ENCODE results near the gene UNC5C.

Gene UNC5C

GRCh38 chr4:95124906-95125504 lies 423.8 kb downstream of the UNC5C start:
- Histone ChIP-seq H3K27me3 (ENCODE audit: insufficient read depth, low read depth) (no peaks in the 10 kb centered on the region), H3K79me2 (ENCODE audit: insufficient read depth, low read depth) (no peaks in the 10 kb centered on the region), H4K20me1 (ENCODE audit: insufficient read depth) (no peaks in the 10 kb centered on the region), H2AFZ (ENCODE audit: low read depth) (no peak overlapping the region), H3K4me1 (ENCODE audit: low read depth, poor library complexity, severe bottlenecking) (no peaks in the 10 kb centered on the region), H3K9ac (no peak overlapping the region), H3K4me3 (IDR thresholded peaks at IDR 0.05; ENCODE audit: insufficient read depth, low read depth, low read length) (no peak overlapping the region), H3K27ac (no peak overlapping the region), H3K36me3 (ENCODE audit: insufficient read depth) (no peaks in the 10 kb centered on the region), H3K4me2 (no peak overlapping the region)
- peak; percentile 72 for TF ChIP-seq CTCF (conservative IDR thresholded peaks at IDR 0.05; ENCODE audit: low read depth, low read length)

- no peak for TF ChIP-seq CTCF (conservative IDR thresholded peaks at IDR 0.05; ENCODE audit: low read depth, low read length)
- Histone ChIP-seq H3K4me1 (ENCODE audit: low read depth, poor library complexity, severe bottlenecking) (no peaks in the 10 kb centered on the region), H3K27ac (no peak overlapping the region), H3K27me3 (ENCODE audit: insufficient read depth, low read depth) (no peaks in the 10 kb centered on the region), H3K9ac (no peak overlapping the region), H2AFZ (ENCODE audit: low read depth) (no peak overlapping the region), H3K79me2 (ENCODE audit: insufficient read depth, low read depth) (no peaks in the 10 kb centered on the region), H3K4me2 (no peak overlapping the region), H4K20me1 (ENCODE audit: insufficient read depth) (no peaks in the 10 kb centered on the region), H3K4me3 (IDR thresholded peaks at IDR 0.05; ENCODE audit: insufficient read depth, low read depth, low read length) (no peak overlapping the region), H3K36me3 (ENCODE audit: insufficient read depth) (no peaks in the 10 kb centered on the region)
Observed at GRCh38 chr4:95122001-95122400, 426.8 kb downstream of the UNC5C start.

GRCh38 chr4:95120456-95120855 lies 428.3 kb downstream of the UNC5C start:
- Histone ChIP-seq H3K79me2 (ENCODE audit: insufficient read depth, low read depth) (no peaks in the 10 kb centered on the region), H2AFZ (ENCODE audit: low read depth) (no peak overlapping the region), H4K20me1 (ENCODE audit: insufficient read depth) (no peaks in the 10 kb centered on the region), H3K9ac (no peak overlapping the region), H3K4me1 (ENCODE audit: low read depth, poor library complexity, severe bottlenecking) (no peaks in the 10 kb centered on the region), H3K27ac (no peak overlapping the region), H3K4me3 (IDR thresholded peaks at IDR 0.05; ENCODE audit: insufficient read depth, low read depth, low read length) (no peak overlapping the region), H3K36me3 (ENCODE audit: insufficient read depth) (no peaks in the 10 kb centered on the region), H3K4me2 (no peak overlapping the region), H3K27me3 (ENCODE audit: insufficient read depth, low read depth) (no peaks in the 10 kb centered on the region)
- no peak for TF ChIP-seq CTCF (conservative IDR thresholded peaks at IDR 0.05; ENCODE audit: low read depth, low read length)

GRCh38 chr4:95118497-95118896 lies 430.3 kb downstream of the UNC5C start:
- H3K4me1 ChIP-seq (ENCODE audit: low read depth, poor library complexity, severe bottlenecking) = no peaks in the 10 kb centered on the region
- no peak for TF ChIP-seq CTCF (conservative IDR thresholded peaks at IDR 0.05; ENCODE audit: low read depth, low read length)
- no peaks in the 10 kb centered on the region for H3K27me3 ChIP-seq (ENCODE audit: insufficient read depth, low read depth)
- no peak overlapping the region for H3K9ac ChIP-seq
- H3K4me3 ChIP-seq (IDR thresholded peaks at IDR 0.05; ENCODE audit: insufficient read depth, low read depth, low read length) = no peak overlapping the region
- no peaks in the 10 kb centered on the region for H4K20me1 ChIP-seq (ENCODE audit: insufficient read depth)
- no peaks in the 10 kb centered on the region for H3K36me3 ChIP-seq (ENCODE audit: insufficient read depth)
- H2AFZ ChIP-seq (ENCODE audit: low read depth) = no peak overlapping the region
- H3K79me2 ChIP-seq (ENCODE audit: insufficient read depth, low read depth) = no peaks in the 10 kb centered on the region
- no peak overlapping the region for H3K4me2 ChIP-seq
- no peak overlapping the region for H3K27ac ChIP-seq
